HepG2 (cell line): Measurements from ENCODE around the gene FAM229A. TPM values are rescaled to one million over a fixed set of nuclear protein-coding genes. Genes with fewer than 3 reads are reported as not detected.

Experiments used
- ARID2 ChIP-seq: sonication (generic); formaldehyde crosslinking; IDR thresholded peaks from 2 replicates; pipeline ENCODE4 v1.8.1; 2022; ENCODE audit warnings: mild to moderate bottlenecking, missing genetic modification reagents, borderline replicate concordance
- CREBL2 ChIP-seq: sonication (generic); formaldehyde crosslinking; IDR thresholded peaks from 2 replicates; pipeline ENCODE4 v1.8.1; 2023; ENCODE audit warnings: missing genetic modification reagents, mild to moderate bottlenecking, borderline replicate concordance
- ELF1 ChIP-seq: sonication (generic); formaldehyde crosslinking; IDR thresholded peaks from 2 replicates; pipeline ENCODE4 v1.4.0; 2020; ENCODE audit warnings: missing genetic modification reagents
- ETV5 ChIP-seq: IDR thresholded peaks from 2 replicates; pipeline ENCODE4 v1.6.1; 2018; ENCODE audit warnings: missing biosample characterization, missing genetic modification reagents, inconsistent platforms, borderline replicate concordance
- FOXA1 ChIP-seq, 2 experiments: fragments of 450-650 bp in 1 of 2; sonication (generic) in 1 of 2; formaldehyde crosslinking in 1 of 2; IDR thresholded peaks; 2 replicates each; pipeline versions ENCODE4 v1.4.0 to v1.6.1; 2016 to 2020; ENCODE audit warnings: missing genetic modification reagents in 1 of 2
- FOXC1 ChIP-seq: sonication (generic); formaldehyde crosslinking; IDR thresholded peaks from 2 replicates; pipeline ENCODE4 v1.8.0; 2022; ENCODE audit warnings: mild to moderate bottlenecking, missing genetic modification reagents, borderline replicate concordance
- GTF3A ChIP-seq: sonication (generic); formaldehyde crosslinking; conservative IDR thresholded peaks from 2 replicates; pipeline ENCODE4 v1.4.0; 2020; ENCODE audit warnings: mild to moderate bottlenecking, missing genetic modification reagents
- HNF1A ChIP-seq, 2 experiments: sonication (generic) in 1 of 2; formaldehyde crosslinking in 1 of 2; IDR thresholded peaks; 2 replicates each; pipeline versions ENCODE4 v1.4.0 to v1.6.1; 2016 to 2020; ENCODE audit warnings: borderline replicate concordance in 1 of 2, low read depth in 1 of 2, mild to moderate bottlenecking in 1 of 2, missing genetic modification reagents in 1 of 2
- KAT7 ChIP-seq: IDR thresholded peaks from 2 replicates; pipeline ENCODE4 v1.6.1; 2018; ENCODE audit warnings: borderline replicate concordance, missing compliant biosample characterization
- NFATC3 ChIP-seq: sonication (generic); formaldehyde crosslinking; IDR thresholded peaks from 2 replicates; pipeline ENCODE4 v1.5.1; 2020; ENCODE audit warnings: mild to moderate bottlenecking, missing genetic modification reagents
- PAWR ChIP-seq: sonication (generic); formaldehyde crosslinking; IDR thresholded peaks from 2 replicates; pipeline ENCODE4 v1.4.0; 2020; ENCODE audit warnings: missing genetic modification reagents, mild to moderate bottlenecking, borderline replicate concordance
- PBX3 ChIP-seq: sonication (generic); formaldehyde crosslinking; IDR thresholded peaks from 2 replicates; pipeline ENCODE4 v1.8.1; 2023; ENCODE audit warnings: missing genetic modification reagents, inconsistent platforms, borderline replicate concordance
- POLR2A ChIP-seq, 2 experiments: IDR thresholded peaks; 2 replicates each; pipeline ENCODE4 v1.6.1; 2011; ENCODE audit warnings: low read depth in 2 of 2, low read length in 2 of 2, mild to moderate bottlenecking in 1 of 2, moderate library complexity in 1 of 2; ENCODE audit not compliant: insufficient read depth in 1 of 2
- PPARG ChIP-seq: conservative IDR thresholded peaks from 2 replicates; pipeline ENCODE4 v1.6.1; 2016; ENCODE audit warnings: missing biosample characterization, missing genetic modification reagents
- RARG ChIP-seq: sonication (generic); formaldehyde crosslinking; IDR thresholded peaks from 2 replicates; pipeline ENCODE4 v1.4.0; 2020; ENCODE audit warnings: low read depth, mild to moderate bottlenecking, missing genetic modification reagents
- TMF1 ChIP-seq: sonication (generic); formaldehyde crosslinking; IDR thresholded peaks from 2 replicates; pipeline ENCODE4 v1.8.1; 2022; ENCODE audit warnings: low read depth, missing genetic modification reagents
- ZBTB7B ChIP-seq: sonication (generic); formaldehyde crosslinking; IDR thresholded peaks from 2 replicates; pipeline ENCODE4 v1.4.0; 2020; ENCODE audit warnings: missing genetic modification reagents
- ZFP62 ChIP-seq: sonication (generic); formaldehyde crosslinking; IDR thresholded peaks from 2 replicates; pipeline ENCODE4 v1.4.0; 2020; ENCODE audit warnings: missing genetic modification reagents
- ZNF513 ChIP-seq: sonication (generic); formaldehyde crosslinking; conservative IDR thresholded peaks from 2 replicates; pipeline ENCODE4 v1.5.0; 2020; ENCODE audit warnings: missing genetic modification reagents
- polyA plus RNA-seq, 8 experiments: library from polyadenylated mRNA; depleted of rRNA in 3 of 8; stranded (reverse) in 7 of 8; unstranded in 1 of 8; fragments of >200 nt; fragmentation: Illumina TruSeq in 4 of 8; extraction: Trizol in 4 of 8; gene quantifications; 2 replicates each; pipeline versions ENCODE4 v1.2.1 to v1.2.3, GENCODE V29; 2011 to 2016; ENCODE audit warnings: low read depth in 4 of 8, missing spikeins in 1 of 8, mixed read lengths in 1 of 8; ENCODE audit not compliant: insufficient read depth in 1 of 8
- total RNA-seq, 5 experiments: library from RNA; depleted of rRNA; stranded (reverse); fragments of >200 nt; fragmentation: Illumina TruSeq; extraction: Trizol; gene quantifications; 2 replicates each; pipeline ENCODE4 v1.2.3, GENCODE V29; 2016; ENCODE audit warnings: low read depth in 1 of 5
- TF ChIP-seq, protein P1 (sequence below): sonication (generic); formaldehyde crosslinking; IDR thresholded peaks from 2 replicates; pipeline ENCODE4 v1.4.0; 2020; ENCODE audit warnings: missing genetic modification reagents, mild to moderate bottlenecking, borderline replicate concordance

Gene FAM229A
- total and polyA plus RNA-seq, 2 of the 13 experiments (the other 11 are each of a cell fraction or from before 2014, with no cell fraction given), result 3.2 to 17.6 TPM

GRCh38 chr1:32349211-32349708 lies 13.0 kb downstream of the FAM229A start (continued):
- TF ChIP-seq HNF1A (IDR thresholded peaks at IDR 0.05; ENCODE audit: low read depth), result no peak
- TF ChIP-seq HNF1A (CRISPR knock-in tag; IDR thresholded peaks at IDR 0.05; ENCODE audit: borderline replicate concordance), result no peak
- TF ChIP-seq KAT7 (CRISPR knock-in tag), result no peak
- TF ChIP-seq NFATC3, result no peak
- TF ChIP-seq PAWR (CRISPR knock-in tag), result no peak
- TF ChIP-seq RARG (CRISPR knock-in tag), result no peak
- no peak for TF ChIP-seq ZFP62 (CRISPR knock-in tag)
- TF ChIP-seq ZNF513 (CRISPR knock-in tag), result no peak
- no peak for TF ChIP-seq ZBTB7B
- no peak for TF ChIP-seq ELF1 (CRISPR knock-in tag)
- TF ChIP-seq CREBL2 (CRISPR knock-in tag), result no peak
- no peak for TF ChIP-seq PBX3 (CRISPR knock-in tag)
- TF ChIP-seq GTF3A (CRISPR knock-in tag), result no peak
- TF ChIP-seq PPARG (CRISPR knock-in tag), result no peak
- no peak for TF ChIP-seq TMF1 (CRISPR knock-in tag)
- no peak for TF ChIP-seq FOXC1 (CRISPR knock-in tag)
- TF ChIP-seq FOXA1 (IDR thresholded peaks at IDR 0.05), result no peak
- no peak for TF ChIP-seq FOXA1 (CRISPR knock-in tag; IDR thresholded peaks at IDR 0.05)
- TF ChIP-seq ETV5 (CRISPR knock-in tag), result peak; percentile 67; the same call in 1 of the 2 replicates
- no peak for TF ChIP-seq POLR2A (IDR thresholded peaks at IDR 0.05; ENCODE audit: insufficient read depth in 1 of 2, low read depth in 2 of 2, low read length in 2 of 2)
- no peak for TF ChIP-seq ARID2 (CRISPR knock-in tag)
- TF ChIP-seq, protein P1, sequence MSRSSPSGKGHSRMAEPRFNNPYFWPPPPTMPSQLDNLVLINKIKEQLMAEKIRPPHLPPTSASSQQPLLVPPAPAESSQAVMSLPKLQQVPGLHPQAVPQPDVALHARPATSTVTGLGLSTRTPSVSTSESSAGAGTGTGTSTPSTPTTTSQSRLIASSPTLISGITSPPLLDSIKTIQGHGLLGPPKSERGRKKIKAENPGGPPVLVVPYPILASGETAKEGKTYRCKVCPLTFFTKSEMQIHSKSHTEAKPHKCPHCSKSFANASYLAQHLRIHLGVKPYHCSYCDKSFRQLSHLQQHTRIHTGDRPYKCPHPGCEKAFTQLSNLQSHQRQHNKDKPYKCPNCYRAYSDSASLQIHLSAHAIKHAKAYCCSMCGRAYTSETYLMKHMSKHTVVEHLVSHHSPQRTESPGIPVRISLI (CRISPR knock-in tag), result no peak
